ENCODE data around the gene PDE6G. TPM values are rescaled to one million over a fixed set of nuclear protein-coding genes. Genes with fewer than 3 reads are reported as not detected.

PDE6G gene
- total and polyA plus RNA-seq, 2 experiments from 2014 or later, result 0.37 to 0.87 TPM

- H3K4me1 ChIP-seq (ENCODE audit: insufficient read depth), result no peaks in the 10 kb centered on the region
- no peaks in the 10 kb centered on the region for H3K36me3 ChIP-seq (replicated peaks; ENCODE audit: insufficient read depth, low read depth)
- peaks cover 54% of the 10 kb centered on the region for H3K79me2 ChIP-seq
These were observed 40.9 kb downstream of the PDE6G start for GRCh38 chr17:81615401-81615930.

GRCh38 chr17:81612172-81612970 lies 44.0 kb downstream of the PDE6G start:
- WGBS (ENCODE audit: low lambda C conversion rate, missing lambda C conversion rate), result 84% methylated on average over 16 of the region's 16 CpGs
- Histone ChIP-seq H3K4me3 (no peak overlapping the region), H3K27me3 (no peaks in the 10 kb centered on the region), H4K20me1 (ENCODE audit: insufficient read depth, poor library complexity, severe bottlenecking) (peaks cover 26% of the 10 kb centered on the region), H3K9me2 (replicated peaks; ENCODE audit: insufficient read depth) (no peaks in the 10 kb centered on the region), H3K27ac (no peak overlapping the region), H3K9me3 (ENCODE audit: low read depth) (no peaks in the 10 kb centered on the region), H3K79me2 (peaks cover 52% of the 10 kb centered on the region), H3K4me1 (ENCODE audit: insufficient read depth) (no peaks in the 10 kb centered on the region), H2AFZ (no peak overlapping the region), H3K4me2 (no peak overlapping the region), H3K36me3 (replicated peaks; ENCODE audit: insufficient read depth, low read depth) (no peaks in the 10 kb centered on the region)
- DNase-seq (ENCODE audit: low spot score), result no peak
- no peak for TF ChIP-seq CTCF (IDR thresholded peaks at IDR 0.05; ENCODE audit: poor library complexity)
- TF ChIP-seq EZH2phosphoT487 (IDR thresholded peaks at IDR 0.05; ENCODE audit: low read depth, severe bottlenecking, unreplicated experiment), result no peak
- no peak for TF ChIP-seq EZH2 (IDR thresholded peaks at IDR 0.05; ENCODE audit: borderline replicate concordance)

More at GRCh38 chr17:81615401-81615930, 40.9 kb downstream of the PDE6G start:
- H3K27me3 ChIP-seq, result no peaks in the 10 kb centered on the region
- H3K4me3 ChIP-seq, result no peak overlapping the region
- H3K27ac ChIP-seq, result no peak overlapping the region
- no peak overlapping the region for H2AFZ ChIP-seq
- H3K4me2 ChIP-seq, result no peak overlapping the region
- H4K20me1 ChIP-seq (ENCODE audit: insufficient read depth, poor library complexity, severe bottlenecking), result peaks cover 26% of the 10 kb centered on the region
- no peaks in the 10 kb centered on the region for H3K9me2 ChIP-seq (replicated peaks; ENCODE audit: insufficient read depth)
- WGBS (ENCODE audit: low lambda C conversion rate, missing lambda C conversion rate), result 97% methylated on average over 4 of the region's 4 CpGs
- no peaks in the 10 kb centered on the region for H3K9me3 ChIP-seq (ENCODE audit: low read depth)
- TF ChIP-seq EZH2phosphoT487 (IDR thresholded peaks at IDR 0.05; ENCODE audit: low read depth, severe bottlenecking, unreplicated experiment) (no peak), CTCF (IDR thresholded peaks at IDR 0.05; ENCODE audit: poor library complexity) (no peak), EZH2 (IDR thresholded peaks at IDR 0.05; ENCODE audit: borderline replicate concordance) (no peak)
- no peak for DNase-seq (ENCODE audit: low spot score)

- 84% methylated on average over 19 of the region's 19 CpGs for WGBS (ENCODE audit: low lambda C conversion rate, missing lambda C conversion rate)
- Histone ChIP-seq H3K9me2 (replicated peaks; ENCODE audit: insufficient read depth) (no peaks in the 10 kb centered on the region), H3K27ac (no peak overlapping the region), H3K27me3 (no peaks in the 10 kb centered on the region), H3K79me2 (peaks cover 25% of the 10 kb centered on the region), H3K4me2 (no peak overlapping the region), H3K9me3 (ENCODE audit: low read depth) (no peaks in the 10 kb centered on the region), H3K4me3 (no peak overlapping the region), H4K20me1 (ENCODE audit: insufficient read depth, poor library complexity, severe bottlenecking) (peaks cover 12% of the 10 kb centered on the region), H3K4me1 (ENCODE audit: insufficient read depth) (no peaks in the 10 kb centered on the region), H3K36me3 (replicated peaks; ENCODE audit: insufficient read depth, low read depth) (no peaks in the 10 kb centered on the region), H2AFZ (no peak overlapping the region)
- TF ChIP-seq EZH2phosphoT487 (IDR thresholded peaks at IDR 0.05; ENCODE audit: low read depth, severe bottlenecking, unreplicated experiment), result no peak
- no peak for TF ChIP-seq CTCF (IDR thresholded peaks at IDR 0.05; ENCODE audit: poor library complexity)
- TF ChIP-seq EZH2 (IDR thresholded peaks at IDR 0.05; ENCODE audit: borderline replicate concordance), result no peak
- peak; percentile 22 for DNase-seq (ENCODE audit: low spot score)
These were observed 46.6 kb downstream of the PDE6G start for GRCh38 chr17:81609541-81610311.

Measured in hepatocyte (in vitro differentiated cells).